Fibroblast of the aortic adventitia (primary cell): ENCODE data around the gene KLHL9. TPM values are rescaled to one million over a fixed set of nuclear protein-coding genes. Genes with fewer than 3 reads are reported as not detected.
"Not testable (repeated sequence)": the region's sequence is repeated elsewhere in the genome, so short reads cannot be mapped to it uniquely, and the experiment has no call there.

ENCODE experiments used
- DNase-seq: peaks from one replicate; pipeline ENCODE4 v3.0.0-alpha.2; 2010; ENCODE audit warnings: low read depth
- H3K4me3 ChIP-seq: 2 replicates; pipeline ENCODE4 v1.5.1; 2011; ENCODE audit warnings: low read depth, mild to moderate bottlenecking, control low read depth, low read length, moderate library complexity
- total RNA-seq: library from RNA; depleted of rRNA; stranded (reverse); fragments of >200 nt; gene quantifications from 2 replicates; pipeline ENCODE4 v1.2.3, GENCODE V29; 2012; ENCODE audit warnings: low replicate concordance
- TF ChIP-seq, protein P1 (sequence below): IDR thresholded peaks from 2 replicates; pipeline ENCODE4 v1.5.1; 2011; ENCODE audit warnings: mild to moderate bottlenecking, low read length, control low read depth, inconsistent platforms; ENCODE audit not compliant: insufficient read depth

The KLHL9 gene, protein sequence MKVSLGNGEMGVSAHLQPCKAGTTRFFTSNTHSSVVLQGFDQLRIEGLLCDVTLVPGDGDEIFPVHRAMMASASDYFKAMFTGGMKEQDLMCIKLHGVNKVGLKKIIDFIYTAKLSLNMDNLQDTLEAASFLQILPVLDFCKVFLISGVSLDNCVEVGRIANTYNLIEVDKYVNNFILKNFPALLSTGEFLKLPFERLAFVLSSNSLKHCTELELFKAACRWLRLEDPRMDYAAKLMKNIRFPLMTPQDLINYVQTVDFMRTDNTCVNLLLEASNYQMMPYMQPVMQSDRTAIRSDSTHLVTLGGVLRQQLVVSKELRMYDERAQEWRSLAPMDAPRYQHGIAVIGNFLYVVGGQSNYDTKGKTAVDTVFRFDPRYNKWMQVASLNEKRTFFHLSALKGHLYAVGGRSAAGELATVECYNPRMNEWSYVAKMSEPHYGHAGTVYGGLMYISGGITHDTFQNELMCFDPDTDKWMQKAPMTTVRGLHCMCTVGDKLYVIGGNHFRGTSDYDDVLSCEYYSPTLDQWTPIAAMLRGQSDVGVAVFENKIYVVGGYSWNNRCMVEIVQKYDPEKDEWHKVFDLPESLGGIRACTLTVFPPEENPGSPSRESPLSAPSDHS
- total RNA-seq = 39.0 and 48.4 TPM in 2 replicates

DNA sequence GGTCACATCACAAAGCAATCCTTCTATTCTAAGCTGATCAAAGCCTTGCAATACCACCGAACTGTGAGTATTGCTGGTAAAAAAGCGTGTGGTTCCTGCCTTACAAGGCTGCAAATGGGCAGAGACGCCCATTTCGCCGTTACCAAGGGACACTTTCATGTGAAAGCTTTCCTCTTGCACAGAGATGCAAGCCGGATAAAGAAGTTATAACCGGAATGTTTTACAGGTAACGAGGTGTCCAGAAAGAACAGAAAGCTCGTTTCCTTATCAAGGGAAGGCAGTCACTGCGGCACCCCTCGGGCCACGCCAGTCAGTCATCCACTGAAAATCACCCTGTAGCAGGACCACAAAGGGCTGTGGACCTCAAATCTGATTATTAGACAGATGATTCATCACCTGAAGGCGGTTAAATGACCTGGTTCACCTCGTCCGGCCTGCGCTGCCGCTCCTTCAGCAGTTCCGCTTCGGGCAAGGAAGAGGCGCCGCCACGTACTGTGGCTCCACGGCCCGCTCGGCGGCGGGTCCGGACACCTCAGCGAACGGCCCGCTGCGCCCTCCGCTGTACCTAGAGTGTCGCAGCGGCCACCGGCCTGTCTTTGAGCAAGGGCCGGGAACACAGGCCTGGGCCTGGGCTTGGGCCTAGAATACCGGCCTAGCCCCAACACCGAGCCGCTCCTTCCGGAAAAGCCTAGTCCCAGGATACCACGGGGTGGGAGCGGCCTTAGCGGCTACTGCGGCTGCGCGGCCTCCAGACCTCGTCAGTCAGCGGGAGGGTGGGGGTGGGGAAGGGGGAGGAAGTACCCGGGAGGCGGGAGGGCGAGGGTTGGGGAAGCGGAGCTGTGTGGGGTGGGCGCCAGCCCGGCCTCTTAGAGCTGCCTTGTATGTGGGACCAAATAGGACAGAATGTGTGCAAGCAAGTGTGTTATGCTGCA, at the start of gene KLHL9:
TSS of gene KLHL9 (minus strand) at position 704 of the 932 bp plus-strand sequence. CDS start at position 159, 545 bp downstream.
- peak within 1 kb of the TSS; percentile 96 for H3K4me3 ChIP-seq
- TF ChIP-seq, protein P1, sequence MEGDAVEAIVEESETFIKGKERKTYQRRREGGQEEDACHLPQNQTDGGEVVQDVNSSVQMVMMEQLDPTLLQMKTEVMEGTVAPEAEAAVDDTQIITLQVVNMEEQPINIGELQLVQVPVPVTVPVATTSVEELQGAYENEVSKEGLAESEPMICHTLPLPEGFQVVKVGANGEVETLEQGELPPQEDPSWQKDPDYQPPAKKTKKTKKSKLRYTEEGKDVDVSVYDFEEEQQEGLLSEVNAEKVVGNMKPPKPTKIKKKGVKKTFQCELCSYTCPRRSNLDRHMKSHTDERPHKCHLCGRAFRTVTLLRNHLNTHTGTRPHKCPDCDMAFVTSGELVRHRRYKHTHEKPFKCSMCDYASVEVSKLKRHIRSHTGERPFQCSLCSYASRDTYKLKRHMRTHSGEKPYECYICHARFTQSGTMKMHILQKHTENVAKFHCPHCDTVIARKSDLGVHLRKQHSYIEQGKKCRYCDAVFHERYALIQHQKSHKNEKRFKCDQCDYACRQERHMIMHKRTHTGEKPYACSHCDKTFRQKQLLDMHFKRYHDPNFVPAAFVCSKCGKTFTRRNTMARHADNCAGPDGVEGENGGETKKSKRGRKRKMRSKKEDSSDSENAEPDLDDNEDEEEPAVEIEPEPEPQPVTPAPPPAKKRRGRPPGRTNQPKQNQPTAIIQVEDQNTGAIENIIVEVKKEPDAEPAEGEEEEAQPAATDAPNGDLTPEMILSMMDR = no peak
- DNase-seq = peak; percentile 93

DNA sequence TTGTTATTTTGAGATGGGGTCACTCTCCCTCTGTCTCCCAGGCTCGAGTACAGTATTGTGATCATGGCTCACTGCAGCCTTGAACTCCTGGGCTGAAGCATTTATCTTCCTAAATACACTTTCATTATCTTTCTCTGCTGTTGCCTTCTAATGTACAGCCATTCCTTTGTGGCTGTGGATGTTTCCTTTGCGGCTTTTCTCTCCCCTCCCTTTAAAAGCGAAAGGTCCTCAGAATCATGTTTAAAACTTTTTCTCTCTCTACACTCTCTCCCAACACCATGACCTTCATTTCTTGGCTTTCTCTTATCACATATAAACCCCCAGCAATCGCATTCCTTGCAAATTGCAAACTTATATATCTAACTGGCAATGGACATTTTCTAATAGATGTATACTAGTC, 48.4 kb upstream of the KLHL9 start:
- no peak for DNase-seq
- TF ChIP-seq, protein P1 = no peak
- H3K4me3 ChIP-seq = no peak overlapping the region

DNA sequence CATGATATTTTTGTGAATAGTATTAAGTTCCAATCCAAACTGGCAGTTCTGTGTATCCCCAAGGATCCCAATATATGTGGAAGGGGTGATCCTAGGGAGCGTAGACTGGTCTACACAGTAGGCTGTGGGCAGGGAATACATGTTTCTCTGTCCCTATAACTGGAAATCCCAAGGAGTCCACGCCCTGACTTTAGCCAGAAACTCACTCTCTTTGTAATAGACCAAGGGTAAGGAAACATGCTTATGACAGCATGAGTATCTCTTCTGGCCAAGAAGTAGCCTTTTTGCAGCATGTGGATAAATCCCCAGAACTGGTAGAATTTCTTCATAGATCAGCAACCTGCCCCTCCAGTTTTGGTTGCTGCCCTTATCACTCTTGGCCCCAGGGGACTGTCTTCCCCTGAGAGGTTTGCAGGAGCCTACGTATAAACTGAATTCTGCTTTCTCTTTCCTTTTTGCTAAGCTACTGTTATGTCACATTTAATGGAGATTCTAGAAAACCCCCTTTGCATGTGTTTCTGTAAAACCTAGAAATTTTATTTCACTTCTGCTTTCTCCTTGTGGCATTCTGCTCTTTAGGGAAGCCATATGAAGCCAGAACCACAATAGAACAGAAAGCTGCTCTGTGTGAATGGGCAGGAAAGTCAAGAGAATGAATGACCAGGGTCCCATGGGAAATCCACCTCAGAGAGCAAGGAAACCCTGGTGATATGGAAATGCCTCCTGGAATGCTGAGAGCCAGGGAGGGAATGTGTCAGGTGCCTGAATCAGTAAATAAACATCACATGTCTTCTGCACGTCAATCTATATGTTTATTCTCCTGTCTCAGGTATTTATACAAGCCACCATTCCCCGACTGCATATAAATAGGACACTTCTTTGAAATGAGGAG, 46.5 kb upstream of the KLHL9 start:
- TF ChIP-seq, protein P1 = no peak
- H3K4me3 ChIP-seq = no peak overlapping the region
- DNase-seq = peak; percentile 1

DNA sequence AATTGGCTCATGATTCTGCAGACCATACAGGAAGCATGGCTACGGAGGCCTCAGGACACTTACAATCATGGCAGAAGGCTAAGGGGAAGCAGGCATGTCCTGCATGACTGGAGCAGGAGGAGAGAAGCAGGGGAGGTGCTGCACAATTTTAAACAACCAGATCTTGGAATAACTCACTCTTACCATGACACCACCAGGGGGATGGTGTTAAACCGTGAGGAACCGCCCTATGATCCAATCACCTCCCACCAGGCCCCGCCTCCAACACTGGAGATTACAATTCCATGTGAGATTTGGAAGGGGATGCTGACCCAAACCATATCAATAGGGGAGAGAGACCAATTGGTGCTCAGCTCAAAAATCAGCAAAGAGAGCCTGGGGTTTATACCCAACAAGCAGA, 36.3 kb upstream of the KLHL9 start:
- DNase-seq, H3K4me3 ChIP-seq: not testable (repeated sequence)

DNA sequence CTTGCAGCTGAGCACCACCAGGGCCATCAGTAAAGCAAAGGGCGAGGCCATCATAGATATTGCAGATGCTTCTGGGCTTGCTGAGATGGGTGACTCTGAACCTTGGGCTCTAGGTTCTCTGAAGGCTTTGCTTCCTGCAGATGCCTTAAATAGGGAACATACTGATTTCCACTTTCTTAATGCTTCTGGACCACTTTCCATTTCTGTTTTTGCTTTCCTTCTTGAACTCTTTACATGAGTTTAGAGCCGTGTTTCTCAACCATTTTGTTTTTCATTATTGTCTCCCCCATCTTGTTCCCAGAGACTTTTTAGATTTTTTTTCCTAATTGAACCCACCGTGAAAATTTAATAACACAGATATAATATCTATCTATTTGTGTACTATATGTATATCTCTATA, 32.8 kb upstream of the KLHL9 start, which contains the start of gene IFNA13:
TSS of gene IFNA13 (minus strand) at position 101 of the 400 bp plus-strand sequence. CDS start at position 54, 47 bp downstream.
- H3K4me3 ChIP-seq = no peak within 1 kb of the TSS
- DNase-seq = no peak
- TF ChIP-seq, protein P1 = no peak

DNA sequence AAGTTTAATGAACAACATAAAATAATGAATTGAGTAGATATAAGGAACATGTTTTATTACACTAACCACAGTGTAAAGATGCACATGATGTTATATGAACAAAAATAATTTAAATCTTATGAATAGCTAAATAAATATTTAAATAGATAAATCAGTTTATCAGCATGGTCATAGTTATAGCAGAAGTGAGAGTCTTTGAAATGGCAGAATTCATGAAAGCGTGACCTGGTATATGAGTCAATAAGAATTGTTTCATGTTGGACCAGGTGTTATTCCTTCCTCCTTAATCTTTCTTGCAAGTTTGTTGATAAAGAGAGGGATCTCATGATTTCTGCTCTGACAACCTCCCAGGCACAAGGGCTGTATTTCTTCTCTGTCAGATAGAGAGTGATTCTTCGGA, 32.0 kb upstream of the KLHL9 start:
- DNase-seq = not testable (repeated sequence)

DNA sequence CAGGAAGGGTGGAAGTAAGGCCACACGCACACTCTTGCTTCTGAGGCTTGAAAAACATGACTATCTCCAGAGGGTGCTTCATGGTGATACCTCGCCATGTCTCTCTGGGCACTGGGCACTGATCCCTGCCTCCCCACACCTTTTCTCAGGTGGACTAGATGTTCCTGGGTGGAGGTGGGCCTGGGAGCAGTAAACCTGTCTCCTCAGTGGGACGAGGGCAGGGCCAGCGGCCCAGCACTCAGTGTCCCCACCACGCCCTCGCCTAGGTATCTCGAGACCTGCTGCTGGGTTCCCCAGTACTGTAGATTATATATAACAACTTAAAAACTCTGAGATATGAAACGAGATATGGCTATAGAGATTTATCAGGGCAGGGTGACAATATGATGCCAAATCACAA, 27.1 kb upstream of the KLHL9 start:
- H3K4me3 ChIP-seq = no peak overlapping the region
- TF ChIP-seq, protein P1 = no peak
- DNase-seq = no peak

More for the DNA sequence above, 32.0 kb upstream of the KLHL9 start:
- not testable (repeated sequence) for H3K4me3 ChIP-seq
